Immature natural killer cell (primary cell): ENCODE results near the gene NR2C2AP. TPM values are rescaled to one million over a fixed set of nuclear protein-coding genes. Genes with fewer than 3 reads are reported as not detected.
"Not testable (repeated sequence)": the region's sequence is repeated elsewhere in the genome, so short reads cannot be mapped to it uniquely, and the experiment has no call there.

Experiments
- DNase-seq, 3 donors: peaks; one replicate each; pipeline ENCODE4 v3.0.0; 2022; ENCODE audit warnings: mixed read lengths in 1 of 3
- H3K27ac Mint-ChIP-seq, 6 donors: one replicate each; pipeline ENCODE4 v1.8.0; 2020; ENCODE audit warnings: mixed read lengths in 6 of 6, mild to moderate bottlenecking in 5 of 6, inconsistent platforms in 4 of 6, moderate library complexity in 3 of 6
- H3K27me3 Mint-ChIP-seq, 3 donors: one replicate each; pipeline ENCODE4 v1.8.0; 2020 to 2021; ENCODE audit warnings: low read depth in 3 of 3, mild to moderate bottlenecking in 3 of 3, mixed read lengths in 3 of 3, moderate library complexity in 3 of 3, inconsistent platforms in 1 of 3
- H3K36me3 Mint-ChIP-seq, 3 donors: one replicate each; pipeline ENCODE4 v1.8.0; 2020; ENCODE audit warnings: mixed read lengths in 3 of 3, inconsistent platforms in 2 of 3, mild to moderate bottlenecking in 2 of 3
- H3K4me1 Mint-ChIP-seq, 2 donors: one replicate each; pipeline ENCODE4 v1.8.0; 2020; ENCODE audit warnings: inconsistent platforms in 2 of 2, mild to moderate bottlenecking in 2 of 2, mixed read lengths in 2 of 2, moderate library complexity in 1 of 2
- H3K4me3 Mint-ChIP-seq, 5 donors: one replicate each; pipeline ENCODE4 v1.8.0; 2020; ENCODE audit warnings: mild to moderate bottlenecking in 5 of 5, mixed read lengths in 5 of 5, inconsistent platforms in 3 of 5, moderate library complexity in 3 of 5
- H3K9me3 Mint-ChIP-seq, 6 donors: one replicate each; pipeline ENCODE4 v1.8.0; 2020; ENCODE audit warnings: mild to moderate bottlenecking in 6 of 6, mixed read lengths in 6 of 6, inconsistent platforms in 4 of 6, moderate library complexity in 3 of 6
- polyA plus RNA-seq, 3 donors: library from polyadenylated mRNA; unstranded; fragments of 300-500 nt; fragmentation: Illumina TruSeq; gene quantifications; one replicate each; pipeline ENCODE4 v1.2.3, GENCODE V29; 2021

NR2C2AP gene
- polyA plus RNA-seq, 3 donors from 2014 or later: 15.4 to 27.2 (median 26.8) TPM

GRCh38 chr19:19224852-19225494, 21.8 kb upstream of the NR2C2AP start:
- H3K27ac Mint-ChIP-seq: peak overlapping the region in 1 of 6 donors; percentile 11
- peaks cover 0 to 7% (median 6%) of the 10 kb centered on the region in 3 donors for H3K27me3 Mint-ChIP-seq
- no peaks in the 10 kb centered on the region for H3K36me3 Mint-ChIP-seq
- peak; percentile 51 to 69 (median 63) for DNase-seq
- peaks cover 0 to 2% of the 10 kb centered on the region in 2 donors for H3K4me1 Mint-ChIP-seq
- H3K9me3 Mint-ChIP-seq: no peaks in the 10 kb centered on the region
- peak overlapping the region; percentile 64 to 78 (median 74) for H3K4me3 Mint-ChIP-seq

- H3K36me3 Mint-ChIP-seq: no peaks in the 10 kb centered on the region
- H3K27me3 Mint-ChIP-seq: peaks cover 0 to 8% (median 6%) of the 10 kb centered on the region in 3 donors
- H3K9me3 Mint-ChIP-seq: no peaks in the 10 kb centered on the region
- peak overlapping the region; percentile 52 to 75 (median 53) for H3K4me3 Mint-ChIP-seq
- peaks cover 0 to 2% of the 10 kb centered on the region in 2 donors for H3K4me1 Mint-ChIP-seq
- no peak overlapping the region for H3K27ac Mint-ChIP-seq
- no peak for DNase-seq
These were observed 21.1 kb upstream of the NR2C2AP start for GRCh38 chr19:19224150-19224851.

- Mint-ChIP-seq H3K4me1 (peaks cover 0 to 2% of the 10 kb centered on the region in 2 donors), H3K27ac (no peak overlapping the region), H3K4me3 (peak overlapping the region in 2 of 5 donors; percentile 21 to 35), H3K9me3 (no peaks in the 10 kb centered on the region), H3K36me3 (no peaks in the 10 kb centered on the region), H3K27me3 (peaks cover 3 to 6% (median 4%) of the 10 kb centered on the region in 3 donors)
- no peak for DNase-seq
These were observed 20.4 kb upstream of the NR2C2AP start for GRCh38 chr19:19223636-19224035.

- Mint-ChIP-seq H3K36me3 (no peaks in the 10 kb centered on the region), H3K27ac (no peak overlapping the region), H3K27me3 (peaks cover 0 to 4% (median 4%) of the 10 kb centered on the region in 3 donors), H3K9me3 (no peaks in the 10 kb centered on the region), H3K4me1 (peaks cover 0 to 2% of the 10 kb centered on the region in 2 donors), H3K4me3 (no peak overlapping the region)
- DNase-seq: no peak
These were observed 19.8 kb upstream of the NR2C2AP start for GRCh38 chr19:19223060-19223459.

GRCh38 chr19:19221000-19221399, 17.8 kb upstream of the NR2C2AP start:
- H3K27me3 Mint-ChIP-seq, H3K4me1 Mint-ChIP-seq, H3K9me3 Mint-ChIP-seq, H3K4me3 Mint-ChIP-seq, DNase-seq, H3K36me3 Mint-ChIP-seq, H3K27ac Mint-ChIP-seq: not testable (repeated sequence)

GRCh38 chr19:19218911-19219310, 15.7 kb upstream of the NR2C2AP start:
- H3K9me3 Mint-ChIP-seq: no peaks in the 10 kb centered on the region
- H3K27ac Mint-ChIP-seq: no peak overlapping the region
- H3K4me3 Mint-ChIP-seq: no peak overlapping the region
- DNase-seq: no peak
- H3K4me1 Mint-ChIP-seq: no peaks in the 10 kb centered on the region
- no peaks in the 10 kb centered on the region for H3K36me3 Mint-ChIP-seq
- H3K27me3 Mint-ChIP-seq: peaks cover 6 to 16% (median 11%) of the 10 kb centered on the region in 3 donors

- no peaks in the 10 kb centered on the region for H3K4me1 Mint-ChIP-seq
- peaks cover 15 to 16% (median 15%) of the 10 kb centered on the region in 3 donors for H3K27me3 Mint-ChIP-seq
- DNase-seq: no peak
- no peak overlapping the region for H3K27ac Mint-ChIP-seq
- no peaks in the 10 kb centered on the region for H3K9me3 Mint-ChIP-seq
- H3K4me3 Mint-ChIP-seq: no peak overlapping the region
- no peaks in the 10 kb centered on the region for H3K36me3 Mint-ChIP-seq
These were observed 13.9 kb upstream of the NR2C2AP start for GRCh38 chr19:19217099-19217498.

GRCh38 chr19:19215792-19216191, 12.6 kb upstream of the NR2C2AP start:
- H3K9me3 Mint-ChIP-seq: no peaks in the 10 kb centered on the region
- H3K4me3 Mint-ChIP-seq: no peak overlapping the region
- no peaks in the 10 kb centered on the region for H3K36me3 Mint-ChIP-seq
- no peak for DNase-seq
- H3K27me3 Mint-ChIP-seq: peaks cover 15 to 16% (median 15%) of the 10 kb centered on the region in 3 donors
- no peaks in the 10 kb centered on the region for H3K4me1 Mint-ChIP-seq
- no peak overlapping the region for H3K27ac Mint-ChIP-seq

GRCh38 chr19:19214892-19215291, 11.7 kb upstream of the NR2C2AP start:
- H3K36me3 Mint-ChIP-seq: no peaks in the 10 kb centered on the region
- no peaks in the 10 kb centered on the region for H3K9me3 Mint-ChIP-seq
- no peak for DNase-seq
- H3K27ac Mint-ChIP-seq: no peak overlapping the region
- H3K4me3 Mint-ChIP-seq: no peak overlapping the region
- H3K4me1 Mint-ChIP-seq: no peaks in the 10 kb centered on the region
- peaks cover 15 to 16% (median 15%) of the 10 kb centered on the region in 3 donors for H3K27me3 Mint-ChIP-seq

GRCh38 chr19:19214159-19214490, 10.9 kb upstream of the NR2C2AP start:
- Mint-ChIP-seq H3K36me3 (no peaks in the 10 kb centered on the region), H3K9me3 (no peaks in the 10 kb centered on the region), H3K4me1 (no peaks in the 10 kb centered on the region), H3K27ac (no peak overlapping the region), H3K4me3 (no peak overlapping the region), H3K27me3 (peaks cover 14 to 16% (median 15%) of the 10 kb centered on the region in 3 donors)
- no peak for DNase-seq

- Mint-ChIP-seq H3K4me3 (no peak overlapping the region), H3K36me3 (no peaks in the 10 kb centered on the region), H3K9me3 (no peaks in the 10 kb centered on the region), H3K27me3 (peaks cover 12 to 15% (median 14%) of the 10 kb centered on the region in 3 donors), H3K27ac (no peak overlapping the region), H3K4me1 (no peaks in the 10 kb centered on the region)
- DNase-seq: no peak
These were observed 10.4 kb upstream of the NR2C2AP start for GRCh38 chr19:19213426-19214158.

- Mint-ChIP-seq H3K9me3 (no peaks in the 10 kb centered on the region), H3K36me3 (no peaks in the 10 kb centered on the region), H3K4me1 (peaks cover under 1% of the 10 kb centered on the region in 2 donors), H3K4me3 (no peak overlapping the region), H3K27me3 (peaks cover 12 to 15% (median 14%) of the 10 kb centered on the region in 3 donors), H3K27ac (no peak overlapping the region)
- DNase-seq: no peak
These were observed 9.7 kb upstream of the NR2C2AP start for GRCh38 chr19:19212916-19213315.

- Mint-ChIP-seq H3K9me3 (no peaks in the 10 kb centered on the region), H3K27ac (no peak within 1 kb of the TSS), H3K27me3 (peaks cover 12 to 18% (median 14%) of the 10 kb centered on the region in 3 donors), H3K36me3 (no peaks in the 10 kb centered on the region), H3K4me3 (no peak within 1 kb of the TSS), H3K4me1 (peaks cover 12% of the 10 kb centered on the region in 2 donors)
- no peak for DNase-seq
These were observed 8.5 kb upstream of the NR2C2AP start, which contains the start of gene NCAN for GRCh38 chr19:19211499-19212420. Gene NCAN, plus strand, starts transcription at chr19:19211958. Its CDS starts 4,996 bp downstream, at chr19:19216954.
